DMS114 treated with DMSO at 0.1 percent for 48 hours (cell line): ENCODE results near the gene MEIS2.

Experiments used
- DNase-seq: peaks from one replicate; lab custom pipeline; 2025; ENCODE audit not compliant: unreplicated experiment; lab: John Stamatoyannopoulos, UW

Gene MEIS2

DNA sequence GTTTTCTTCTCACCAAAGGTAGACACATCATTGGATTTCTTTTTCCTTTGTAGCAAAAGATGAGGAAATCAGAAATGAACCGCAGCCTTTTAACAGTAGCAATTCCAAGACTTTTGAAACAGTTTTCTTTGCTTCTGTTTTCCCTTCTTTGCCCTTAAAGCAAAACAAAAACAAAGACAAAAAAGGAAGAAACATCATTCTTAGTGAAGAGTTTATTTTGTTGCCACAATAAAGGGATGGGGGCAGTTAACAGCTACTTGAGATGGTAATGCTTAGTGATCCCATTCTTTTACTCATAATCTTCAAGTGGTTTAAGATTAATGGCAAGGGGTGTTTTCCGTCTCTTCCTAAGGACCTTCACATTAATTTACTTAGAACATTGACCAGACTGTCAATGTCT lies 218.8 kb downstream of the MEIS2 start:
- no peak for DNase-seq

DNA sequence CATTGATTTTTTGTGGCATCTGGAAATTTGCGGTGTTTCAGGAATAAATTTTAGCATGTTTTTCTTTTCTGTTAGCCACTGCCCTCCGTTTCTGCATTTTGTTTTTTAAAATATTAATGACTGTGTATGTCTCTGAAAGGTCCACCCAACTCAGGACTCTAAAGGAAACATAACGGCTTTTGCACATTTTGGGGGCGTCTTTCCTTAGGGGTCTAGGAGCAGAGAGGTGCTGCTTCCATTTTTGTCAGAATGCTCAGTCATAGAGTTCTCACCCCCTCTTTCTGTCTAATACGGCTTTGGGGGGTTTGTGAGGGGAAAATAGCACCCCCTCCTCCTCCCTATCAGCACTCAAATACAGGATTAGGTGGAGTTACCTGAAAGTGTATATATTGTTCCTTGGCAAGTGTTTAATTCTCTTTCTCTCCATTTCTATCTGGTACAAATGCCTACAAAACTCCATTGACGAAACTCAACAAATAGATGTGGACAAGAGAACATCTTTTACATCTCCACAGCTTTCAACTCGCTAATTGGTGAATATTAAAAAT lies 219.4 kb downstream of the MEIS2 start:
- DNase-seq, result no peak

DNA sequence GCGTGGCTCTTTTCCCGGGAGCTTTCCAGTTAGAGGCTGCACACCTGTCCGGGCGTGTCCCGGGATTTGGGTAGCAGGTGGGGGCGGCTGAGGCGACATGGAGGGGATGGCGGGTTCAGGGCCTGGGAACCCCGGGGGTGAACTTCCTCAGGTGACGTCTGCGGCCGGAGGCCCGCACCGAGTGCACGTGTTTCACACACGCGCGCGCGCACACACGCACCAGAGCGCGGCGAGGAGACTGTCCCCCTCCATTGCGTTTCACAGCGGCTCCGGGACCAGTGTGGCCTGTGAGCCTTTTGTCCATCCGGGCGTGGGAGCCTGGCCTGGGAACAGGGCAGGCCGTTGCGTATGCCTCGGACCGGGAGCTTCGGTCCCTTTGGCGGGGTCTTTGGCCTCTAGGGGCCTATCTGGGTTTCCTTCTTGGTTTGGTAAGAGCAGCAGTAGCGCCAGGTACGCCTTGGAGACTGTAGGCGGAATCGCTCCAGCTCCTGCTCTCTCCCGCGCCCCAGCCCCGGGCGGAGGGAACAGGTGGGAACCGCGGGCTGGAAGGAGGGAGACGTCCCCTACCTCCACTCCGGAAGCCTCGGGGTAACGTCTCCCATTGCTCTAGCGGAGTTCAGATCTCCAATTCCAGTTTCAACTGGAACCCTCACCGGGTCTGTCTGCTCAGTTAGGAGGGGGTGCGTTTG lies 220.0 kb downstream of the MEIS2 start:
- no peak for DNase-seq

DNA sequence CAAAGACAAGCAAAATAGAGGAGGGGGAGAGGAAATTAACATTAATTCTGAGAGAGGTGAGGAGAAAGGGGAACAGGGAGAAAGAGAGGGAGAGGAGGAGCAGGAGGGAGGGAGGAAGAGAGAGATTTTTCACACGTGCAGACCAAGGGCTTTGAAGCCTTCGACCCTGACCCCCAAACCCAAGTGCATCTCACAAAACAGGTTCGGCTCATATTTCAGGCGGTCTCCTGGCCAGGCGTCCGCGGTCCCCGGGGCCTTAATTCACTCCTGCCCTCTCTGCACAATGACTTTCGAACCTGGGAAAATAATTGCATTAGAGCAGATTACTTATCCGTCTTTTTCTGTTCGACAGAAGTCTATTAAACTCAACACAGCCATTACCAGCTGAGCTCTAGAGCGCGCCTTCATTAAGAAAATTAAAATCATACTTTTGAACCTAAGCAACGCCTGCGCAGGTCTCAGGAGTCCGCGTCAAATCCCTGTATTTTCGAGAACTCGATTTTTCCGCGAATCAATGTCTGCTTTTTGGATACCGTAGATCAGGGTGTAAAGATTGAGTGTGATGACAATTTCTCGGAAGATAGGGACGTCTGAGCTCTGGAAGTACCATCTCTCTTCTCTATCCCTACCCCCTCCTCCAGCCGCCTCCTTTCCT lies 220.7 kb downstream of the MEIS2 start:
- DNase-seq, result no peak

- no peak for DNase-seq
These were observed 221.6 kb downstream of the MEIS2 start for GRCh38 chr15:36878684-36879262.

GRCh38 chr15:36877796-36878683 lies 222.3 kb downstream of the MEIS2 start:
- no peak for DNase-seq

DNA sequence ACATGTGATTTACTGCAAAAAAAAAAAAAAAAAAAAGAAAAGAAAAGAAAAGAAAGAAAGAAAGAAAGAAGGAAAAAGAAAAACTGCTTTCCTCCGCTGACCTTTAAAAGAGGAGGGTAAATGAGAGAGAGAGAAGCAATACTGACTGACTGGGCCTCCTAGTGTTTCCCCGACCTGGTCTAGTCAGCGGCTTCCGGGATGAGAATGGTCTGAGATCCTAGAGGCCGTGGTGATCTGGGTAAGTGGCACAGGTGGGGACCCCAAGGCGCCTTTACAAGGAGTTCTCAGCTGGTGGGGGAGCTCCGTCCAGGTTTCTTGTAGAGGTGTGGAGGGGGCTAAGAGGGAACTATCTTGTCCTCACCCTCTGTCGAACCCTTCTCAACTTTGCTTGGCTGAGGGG lies 223.1 kb downstream of the MEIS2 start:
- DNase-seq, result no peak

DNA sequence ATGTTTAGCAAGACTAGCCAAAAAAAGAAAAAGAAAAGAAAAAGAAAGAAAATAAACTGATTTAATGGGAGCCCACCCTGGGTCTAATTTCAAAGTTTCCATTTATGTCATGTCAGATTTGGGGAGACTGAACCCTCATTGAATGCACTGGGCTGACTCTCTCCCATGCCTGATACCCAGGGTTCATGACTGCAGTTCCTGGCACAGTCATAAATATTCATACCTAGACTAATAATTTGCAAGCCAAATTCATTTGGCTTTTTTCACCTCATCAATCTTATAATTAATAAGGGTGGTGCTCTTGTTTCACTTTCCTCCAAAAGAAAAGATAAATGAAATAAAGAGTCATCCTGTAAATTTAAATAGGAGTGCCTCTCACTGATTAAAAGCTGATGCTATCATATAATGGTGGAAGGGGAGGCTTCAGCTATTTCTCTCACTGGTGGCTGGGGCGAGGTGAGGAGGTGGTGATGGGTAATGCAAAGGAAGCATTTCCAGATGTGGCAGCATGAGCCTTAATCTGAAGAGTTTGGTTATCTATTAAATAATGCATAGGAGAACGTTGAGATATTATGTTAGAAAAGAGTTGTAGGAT lies 224.5 kb downstream of the MEIS2 start:
- no peak for DNase-seq

GRCh38 chr15:36874930-36875329 lies 225.4 kb downstream of the MEIS2 start:
- no peak for DNase-seq

- DNase-seq, result no peak
These were observed 232.9 kb downstream of the MEIS2 start for GRCh38 chr15:36867436-36867835.

- no peak for DNase-seq
These were observed 233.5 kb downstream of the MEIS2 start for GRCh38 chr15:36866896-36867295.

DNA sequence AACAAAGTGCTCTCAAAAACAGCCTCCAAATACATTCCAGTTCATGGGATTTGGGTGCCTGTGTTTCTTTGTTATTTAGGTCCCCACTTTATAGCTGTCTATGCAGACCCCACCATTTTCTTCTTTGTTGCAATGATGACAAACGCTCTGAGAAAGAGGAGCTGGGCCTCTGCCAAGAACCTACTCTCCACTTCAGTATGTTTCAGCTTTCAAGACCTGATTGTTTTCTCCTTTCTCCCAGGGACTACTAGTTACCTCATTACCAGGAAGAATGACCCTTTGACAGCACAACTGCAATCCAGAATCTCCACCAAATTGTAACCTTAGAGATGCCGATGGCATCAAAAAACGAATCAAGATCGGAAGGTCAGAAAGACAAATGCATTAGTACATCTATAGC lies 236.8 kb downstream of the MEIS2 start:
- no peak for DNase-seq

DNA sequence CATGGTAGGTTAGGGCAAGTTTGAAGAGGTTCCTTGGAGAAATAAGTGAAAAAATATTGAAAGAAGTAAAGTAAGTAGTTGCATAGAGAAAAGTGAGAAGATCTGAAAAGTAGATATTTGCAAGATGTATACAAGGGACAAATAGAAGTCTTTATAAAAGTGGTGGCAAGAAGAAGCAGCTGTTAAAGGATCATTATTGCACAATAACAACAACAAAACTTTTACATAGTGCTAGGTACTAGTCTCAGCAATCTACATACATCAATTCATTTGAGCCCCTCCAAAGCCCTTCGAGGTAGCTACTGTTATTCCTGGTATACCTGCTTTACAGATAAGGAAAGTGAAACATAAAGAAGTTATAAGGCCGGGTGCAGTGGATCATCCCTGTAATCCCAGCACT lies 239.6 kb downstream of the MEIS2 start:
- DNase-seq, result no peak

DNA sequence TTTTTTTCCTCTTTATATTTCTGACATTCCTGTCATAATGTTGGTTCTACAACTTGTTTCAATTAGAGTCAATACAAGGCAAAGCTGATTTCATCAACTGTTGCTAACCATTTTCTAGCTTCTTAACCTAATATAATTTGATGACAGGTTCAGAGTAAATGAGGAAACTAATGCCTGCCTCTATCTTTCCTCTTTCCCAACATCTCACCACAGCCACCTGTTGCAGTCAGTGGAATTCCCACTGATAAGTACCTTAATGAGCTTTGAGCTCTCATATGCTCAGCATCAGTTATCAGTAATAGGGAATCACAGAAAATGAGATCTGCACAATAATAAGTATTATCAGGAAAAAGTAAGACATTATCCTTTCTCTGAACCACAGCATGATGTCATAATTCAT lies 241.9 kb downstream of the MEIS2 start:
- no peak for DNase-seq

GRCh38 chr15:36856339-36856973 lies 243.9 kb downstream of the MEIS2 start:
- DNase-seq, result no peak

- no peak for DNase-seq
These were observed 249.5 kb downstream of the MEIS2 start for GRCh38 chr15:36850864-36851263.

DNA sequence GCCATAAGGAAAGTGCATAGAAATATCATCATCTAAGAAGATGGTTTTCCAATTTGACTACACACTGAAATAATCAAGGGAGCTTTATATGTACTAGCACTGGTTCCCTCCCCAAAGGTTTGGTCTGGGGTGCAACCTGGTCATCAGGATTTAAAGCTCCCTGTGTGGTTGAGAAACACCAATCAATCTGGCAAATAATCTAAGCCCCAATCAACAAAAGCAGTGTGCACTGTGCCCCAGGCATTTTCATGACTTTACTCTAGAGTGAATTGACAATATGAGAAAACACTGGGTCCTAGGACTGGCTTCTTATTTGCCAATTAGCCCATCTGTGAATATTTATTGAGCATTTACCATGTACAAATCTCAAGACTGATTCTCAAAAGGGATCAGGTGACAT lies 255.1 kb downstream of the MEIS2 start:
- no peak for DNase-seq

DNA sequence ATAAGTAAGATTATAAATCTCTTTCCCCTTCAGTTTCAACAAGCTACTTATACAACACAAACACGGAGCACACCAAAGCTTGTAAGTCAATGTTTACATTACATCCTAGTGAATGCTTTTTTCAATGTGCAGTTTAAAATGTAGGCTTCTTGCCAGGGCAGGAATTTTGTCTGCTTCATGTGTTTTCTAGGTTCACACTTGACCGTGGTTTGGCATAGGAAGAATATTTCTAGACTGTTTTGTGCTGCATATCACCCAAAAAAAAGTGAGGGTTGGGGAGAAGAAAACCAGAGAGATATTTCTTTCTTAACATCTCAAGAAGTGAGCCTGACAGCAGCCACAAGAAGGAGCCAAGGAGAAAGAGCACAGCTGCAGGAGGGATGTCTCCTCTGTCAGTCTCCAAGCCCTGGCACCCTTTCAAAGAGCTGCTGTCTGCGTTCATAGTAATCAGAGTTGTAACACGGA lies 255.8 kb downstream of the MEIS2 start:
- DNase-seq, result no peak

DNA sequence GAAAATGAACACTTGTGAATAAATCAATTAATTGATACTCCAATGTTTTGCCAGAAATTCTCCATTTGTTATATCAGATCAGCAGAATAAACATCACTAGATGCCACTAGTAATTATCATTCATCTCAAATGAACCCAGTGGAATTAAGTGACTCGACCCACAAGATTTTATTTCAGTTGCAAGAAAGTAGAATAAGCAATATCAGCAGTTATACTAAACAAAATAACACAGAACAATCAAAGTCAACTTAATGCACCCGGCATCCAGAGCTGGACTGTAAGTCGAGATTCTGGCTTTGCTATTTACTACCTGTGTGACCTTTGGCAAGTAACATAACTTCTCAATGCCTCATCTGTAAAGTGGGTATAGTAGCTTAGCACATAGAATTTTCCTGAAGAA lies 256.5 kb downstream of the MEIS2 start:
- no peak for DNase-seq

GRCh38 chr15:36841193-36841592 lies 259.2 kb downstream of the MEIS2 start:
- DNase-seq, result no peak
